GM12878 (cell line): Measurements from ENCODE around the gene DDX23. TPM values are rescaled to one million over a fixed set of nuclear protein-coding genes. Genes with fewer than 3 reads are reported as not detected.
A peak's percentile ranks its signal among the peaks of the same experiment; 100 is the strongest.

ENCODE experiments used
- ASH2L ChIP-seq: fragments of 300-600, 200-600 bp; sonication (generic); IDR thresholded peaks from 2 replicates; pipeline ENCODE4 v1.6.1; 2017; ENCODE audit warnings: low read depth, mild to moderate bottlenecking, borderline replicate concordance
- BCLAF1 ChIP-seq: fragments of 450-650 bp; IDR thresholded peaks from 2 replicates; pipeline ENCODE4 v1.6.1; 2017; ENCODE audit warnings: antibody characterized with exemption, mild to moderate bottlenecking, moderate library complexity
- BHLHE40 ChIP-seq, 2 experiments: fragments of 450-650 bp in 1 of 2; IDR thresholded peaks; 2 replicates each; pipeline ENCODE4 v1.6.1; 2011 to 2017; ENCODE audit warnings: low read depth in 2 of 2, borderline replicate concordance in 1 of 2, improper control_type of control experiment in 1 of 2, low read length in 1 of 2, mild to moderate bottlenecking in 1 of 2
- CHD2 ChIP-seq: IDR thresholded peaks from 2 replicates; pipeline ENCODE4 v1.6.1; 2011; ENCODE audit warnings: low read depth, low read length, improper control_type of control experiment, borderline replicate concordance
- DPF2 ChIP-seq: fragments of 450-650 bp; IDR thresholded peaks from 2 replicates; pipeline ENCODE4 v1.6.1; 2017; ENCODE audit warnings: mild to moderate bottlenecking
- E2F4 ChIP-seq: IDR thresholded peaks from 2 replicates; pipeline ENCODE4 v1.6.1; 2012; ENCODE audit warnings: low read depth, low read length, improper control_type of control experiment
- EED ChIP-seq: sonication (generic); IDR thresholded peaks from 2 replicates; pipeline ENCODE4 v1.6.1; 2016; ENCODE audit warnings: antibody characterized with exemption, low read depth
- FOS ChIP-seq: IDR thresholded peaks from 3 replicates; pipeline ENCODE4 v1.6.1; 2011; ENCODE audit warnings: borderline replicate concordance; ENCODE audit not compliant: insufficient read length; ENCODE audit errors: extremely low read depth
- FOXK2 ChIP-seq: fragments of 450-650 bp; IDR thresholded peaks from 2 replicates; pipeline ENCODE4 v1.6.1; 2017; ENCODE audit warnings: mild to moderate bottlenecking, moderate library complexity
- GABPA ChIP-seq: IDR thresholded peaks from 2 replicates; pipeline ENCODE4 v1.6.1; 2014; ENCODE audit warnings: antibody characterized with exemption, low read depth, mild to moderate bottlenecking, inconsistent platforms
- IKZF1 ChIP-seq: fragments of 450-650 bp; conservative IDR thresholded peaks from 2 replicates; pipeline ENCODE4 v1.6.1; 2017; ENCODE audit warnings: antibody characterized with exemption, mild to moderate bottlenecking
- KLF5 ChIP-seq: fragments of 450-650 bp; IDR thresholded peaks from 2 replicates; pipeline ENCODE4 v1.6.1; 2014; ENCODE audit warnings: mild to moderate bottlenecking; ENCODE audit not compliant: partially characterized antibody
- MEF2A ChIP-seq: IDR thresholded peaks from 2 replicates; pipeline ENCODE4 v1.6.1; 2011; ENCODE audit warnings: low read depth, mild to moderate bottlenecking, low read length, moderate library complexity; ENCODE audit not compliant: insufficient read depth
- MTA2 ChIP-seq: fragments of 450-650 bp; IDR thresholded peaks from 2 replicates; pipeline ENCODE4 v1.6.1; 2016; ENCODE audit warnings: low read depth, mild to moderate bottlenecking, moderate library complexity
- NBN ChIP-seq: fragments of 450-650 bp; IDR thresholded peaks from 2 replicates; pipeline ENCODE4 v1.6.1; 2016
- NFYA ChIP-seq: IDR thresholded peaks from 2 replicates; pipeline ENCODE4 v1.6.1; 2011; ENCODE audit warnings: low read depth, mild to moderate bottlenecking, low read length, improper control_type of control experiment, borderline replicate concordance
- NR2C1 ChIP-seq: fragments of 450-650 bp; IDR thresholded peaks from 2 replicates; pipeline ENCODE4 v1.6.1; 2017; ENCODE audit warnings: antibody characterized with exemption, mild to moderate bottlenecking, moderate library complexity
- PAX5 ChIP-seq: IDR thresholded peaks from 2 replicates; pipeline ENCODE4 v1.6.1; 2011; ENCODE audit warnings: low read depth, low read length, borderline replicate concordance
- POLR2AphosphoS5 ChIP-seq: IDR thresholded peaks from 2 replicates; pipeline ENCODE4 v1.6.1; 2011; ENCODE audit warnings: mild to moderate bottlenecking, low read length, inconsistent platforms
- RELB ChIP-seq: fragments of 450-650 bp; IDR thresholded peaks from 2 replicates; pipeline ENCODE4 v1.6.1; 2017; ENCODE audit warnings: low read depth, mild to moderate bottlenecking, moderate library complexity
- STAT1 ChIP-seq: fragments of 450-650 bp; conservative IDR thresholded peaks from 2 replicates; pipeline ENCODE4 v1.6.1; 2014; ENCODE audit warnings: antibody characterized with exemption, mild to moderate bottlenecking
- polyA plus RNA-seq, 11 experiments: library from polyadenylated mRNA; depleted of rRNA in 4 of 11; unstranded in 6 of 11; stranded (reverse) in 5 of 11; fragments of >200 nt; fragmentation: Nextera tagmentation in 4 of 11; fragmentation: Illumina TruSeq in 1 of 11; extraction: Ambion mirVana in 4 of 11; extraction: Trizol in 1 of 11; gene quantifications; 1 replicate in 1 of 11; 2 replicates in 10 of 11; pipeline versions ENCODE4 v1.2.1 to v1.2.3, GENCODE V29; 2011 to 2016; ENCODE audit warnings: inconsistent platforms in 2 of 11, missing spikeins in 2 of 11, low read depth in 1 of 11
- total RNA-seq, 4 experiments: library from RNA; depleted of rRNA in 3 of 4; stranded (reverse); fragments of >200 nt in 3 of 4; fragmentation: Illumina TruSeq in 1 of 4; extraction: Trizol in 1 of 4; gene quantifications; 2 replicates each; pipeline versions ENCODE4 v1.2.1 to v1.2.3, GENCODE V29; 2013 to 2021
- TF ChIP-seq, protein P1 (sequence below): IDR thresholded peaks from 2 replicates; pipeline ENCODE4 v1.6.1; 2012; ENCODE audit warnings: mild to moderate bottlenecking, low read depth, low read length

DDX23 gene
- total and polyA plus RNA-seq, 10 of the 15 experiments (the other 5 are each of a cell fraction or from before 2014, with no cell fraction given), result 25.8 to 107 (median 77.4) TPM

DNA sequence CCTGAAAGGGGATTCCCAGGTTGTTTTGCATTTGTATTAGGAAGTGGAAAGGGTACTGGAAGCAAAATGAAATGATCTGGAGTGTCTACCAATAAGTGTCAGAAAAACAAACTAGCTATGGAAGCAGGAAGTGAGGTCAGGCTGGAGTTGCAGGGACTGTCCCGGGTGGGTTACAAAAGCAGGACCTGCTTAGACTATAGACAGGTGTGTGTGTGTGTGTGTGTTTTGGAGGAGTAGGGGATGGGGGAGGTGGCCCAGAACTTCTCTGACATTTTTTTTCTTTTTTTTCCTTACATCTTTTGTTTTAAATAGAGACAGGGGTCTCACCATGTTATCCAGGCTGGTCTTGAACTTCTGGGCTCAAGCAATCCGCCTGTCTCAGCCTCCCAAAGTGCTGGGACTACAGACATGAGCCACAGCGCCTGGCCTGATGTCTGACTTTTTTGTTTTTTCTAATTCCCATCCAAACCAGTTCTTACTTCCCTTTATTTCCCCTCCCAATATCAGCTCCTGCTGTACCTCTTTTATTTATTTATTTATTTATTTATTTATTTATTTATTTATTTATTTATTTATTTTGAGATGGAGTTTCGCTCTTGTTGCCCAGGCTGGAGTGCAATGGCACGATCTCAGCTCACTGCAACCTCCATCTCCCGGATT is 14.2 kb upstream of the DDX23 start (continued):
- TF ChIP-seq RELB (peak; percentile 72), PAX5 (no peak), MEF2A (no peak), DPF2 (no peak; the same call in 1 of the 2 replicates), KLF5 (no peak), BCLAF1 (no peak), POLR2AphosphoS5 (no peak), NBN (0 out of 2 replicates have a peak, but pooled peaks have one; percentile 43), BHLHE40 (IDR thresholded peaks at IDR 0.05; ENCODE audit: borderline replicate concordance in 1 of 2, low read depth in 2 of 2, low read length in 1 of 2) (no peak), FOS (no peak), GABPA (peak; percentile 75; the same call in 1 of the 2 replicates), NFYA (no peak), IKZF1 (peak; percentile 2; the same call in 1 of the 2 replicates), E2F4 (no peak), ASH2L (no peak), CHD2 (no peak), FOXK2 (no peak), NR2C1 (no peak), STAT1 (no peak), MTA2 (no peak; the same call in 1 of the 2 replicates), EED (peak; percentile 52)
- TF ChIP-seq, protein P1, sequence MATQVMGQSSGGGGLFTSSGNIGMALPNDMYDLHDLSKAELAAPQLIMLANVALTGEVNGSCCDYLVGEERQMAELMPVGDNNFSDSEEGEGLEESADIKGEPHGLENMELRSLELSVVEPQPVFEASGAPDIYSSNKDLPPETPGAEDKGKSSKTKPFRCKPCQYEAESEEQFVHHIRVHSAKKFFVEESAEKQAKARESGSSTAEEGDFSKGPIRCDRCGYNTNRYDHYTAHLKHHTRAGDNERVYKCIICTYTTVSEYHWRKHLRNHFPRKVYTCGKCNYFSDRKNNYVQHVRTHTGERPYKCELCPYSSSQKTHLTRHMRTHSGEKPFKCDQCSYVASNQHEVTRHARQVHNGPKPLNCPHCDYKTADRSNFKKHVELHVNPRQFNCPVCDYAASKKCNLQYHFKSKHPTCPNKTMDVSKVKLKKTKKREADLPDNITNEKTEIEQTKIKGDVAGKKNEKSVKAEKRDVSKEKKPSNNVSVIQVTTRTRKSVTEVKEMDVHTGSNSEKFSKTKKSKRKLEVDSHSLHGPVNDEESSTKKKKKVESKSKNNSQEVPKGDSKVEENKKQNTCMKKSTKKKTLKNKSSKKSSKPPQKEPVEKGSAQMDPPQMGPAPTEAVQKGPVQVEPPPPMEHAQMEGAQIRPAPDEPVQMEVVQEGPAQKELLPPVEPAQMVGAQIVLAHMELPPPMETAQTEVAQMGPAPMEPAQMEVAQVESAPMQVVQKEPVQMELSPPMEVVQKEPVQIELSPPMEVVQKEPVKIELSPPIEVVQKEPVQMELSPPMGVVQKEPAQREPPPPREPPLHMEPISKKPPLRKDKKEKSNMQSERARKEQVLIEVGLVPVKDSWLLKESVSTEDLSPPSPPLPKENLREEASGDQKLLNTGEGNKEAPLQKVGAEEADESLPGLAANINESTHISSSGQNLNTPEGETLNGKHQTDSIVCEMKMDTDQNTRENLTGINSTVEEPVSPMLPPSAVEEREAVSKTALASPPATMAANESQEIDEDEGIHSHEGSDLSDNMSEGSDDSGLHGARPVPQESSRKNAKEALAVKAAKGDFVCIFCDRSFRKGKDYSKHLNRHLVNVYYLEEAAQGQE, result no peak
